ENCODE results near the gene RBM47.
"Not testable (repeated sequence)": the region's sequence is repeated elsewhere in the genome, so short reads cannot be mapped to it uniquely, and the experiment has no call there.

RBM47 gene

GRCh38 chr4:40486534-40486933 lies 143.1 kb downstream of the RBM47 start:
- DNase-seq (ENCODE audit: low spot score) = no peak

- DNase-seq (ENCODE audit: low spot score) = no peak
These were observed 145.1 kb downstream of the RBM47 start for GRCh38 chr4:40484346-40485090.

- DNase-seq (ENCODE audit: low spot score) = no peak
These were observed 146.5 kb downstream of the RBM47 start for GRCh38 chr4:40482985-40483647.

- no peak for DNase-seq (ENCODE audit: low spot score)
These were observed 147.7 kb downstream of the RBM47 start for GRCh38 chr4:40481977-40482376.

GRCh38 chr4:40480291-40480690 lies 149.4 kb downstream of the RBM47 start:
- DNase-seq (ENCODE audit: low spot score) = no peak

GRCh38 chr4:40479378-40479777 lies 150.3 kb downstream of the RBM47 start:
- no peak for DNase-seq (ENCODE audit: low spot score)

- DNase-seq (ENCODE audit: low spot score) = no peak
These were observed 154.1 kb downstream of the RBM47 start for GRCh38 chr4:40475609-40476008.

- no peak for DNase-seq (ENCODE audit: low spot score)
These were observed 155.9 kb downstream of the RBM47 start for GRCh38 chr4:40473578-40474388.

- no peak for DNase-seq (ENCODE audit: low spot score)
These were observed 157.7 kb downstream of the RBM47 start for GRCh38 chr4:40471923-40472322.

- no peak for DNase-seq (ENCODE audit: low spot score)
These were observed 162.9 kb downstream of the RBM47 start for GRCh38 chr4:40466789-40467188.

GRCh38 chr4:40462326-40462725 lies 167.3 kb downstream of the RBM47 start:
- DNase-seq (ENCODE audit: low spot score) = peak; percentile 10

GRCh38 chr4:40461879-40462278 lies 167.8 kb downstream of the RBM47 start:
- no peak for DNase-seq (ENCODE audit: low spot score)

- DNase-seq (ENCODE audit: low spot score) = no peak
These were observed 168.6 kb downstream of the RBM47 start for GRCh38 chr4:40461062-40461461.

- DNase-seq (ENCODE audit: low spot score) = no peak
These were observed 171.0 kb downstream of the RBM47 start for GRCh38 chr4:40458683-40459082.

GRCh38 chr4:40458109-40458508 lies 171.6 kb downstream of the RBM47 start:
- DNase-seq (ENCODE audit: low spot score) = no peak

GRCh38 chr4:40455340-40455902 lies 174.2 kb downstream of the RBM47 start:
- DNase-seq (ENCODE audit: low spot score) = no peak

- DNase-seq (ENCODE audit: low spot score) = no peak
These were observed 174.8 kb downstream of the RBM47 start for GRCh38 chr4:40454816-40455215.

- DNase-seq (ENCODE audit: low spot score) = no peak
These were observed 175.8 kb downstream of the RBM47 start for GRCh38 chr4:40453912-40454311.

- no peak for DNase-seq (ENCODE audit: low spot score)
These were observed 180.8 kb downstream of the RBM47 start for GRCh38 chr4:40448875-40449274.

- no peak for DNase-seq (ENCODE audit: low spot score)
These were observed 182.8 kb downstream of the RBM47 start for GRCh38 chr4:40446839-40447238.

GRCh38 chr4:40446261-40446750 lies 183.4 kb downstream of the RBM47 start:
- not testable (repeated sequence) for DNase-seq (ENCODE audit: low spot score)

- DNase-seq (ENCODE audit: low spot score) = no peak
These were observed 184.0 kb downstream of the RBM47 start for GRCh38 chr4:40445671-40446070.
